GM18508 (cell line): Measurements from ENCODE around the gene SRA1.
"Not testable (repeated sequence)": the region's sequence is repeated elsewhere in the genome, so short reads cannot be mapped to it uniquely, and the experiment has no call there.

Experiments used
- ATAC-seq: cut with Tn5 transposase; IDR thresholded peaks from one replicate; pipeline ENCODE4 v1.9.1; 2021; ENCODE audit warnings: moderate number of reproducible peaks; ENCODE audit not compliant: insufficient read depth, unreplicated experiment

SRA1 gene

DNA sequence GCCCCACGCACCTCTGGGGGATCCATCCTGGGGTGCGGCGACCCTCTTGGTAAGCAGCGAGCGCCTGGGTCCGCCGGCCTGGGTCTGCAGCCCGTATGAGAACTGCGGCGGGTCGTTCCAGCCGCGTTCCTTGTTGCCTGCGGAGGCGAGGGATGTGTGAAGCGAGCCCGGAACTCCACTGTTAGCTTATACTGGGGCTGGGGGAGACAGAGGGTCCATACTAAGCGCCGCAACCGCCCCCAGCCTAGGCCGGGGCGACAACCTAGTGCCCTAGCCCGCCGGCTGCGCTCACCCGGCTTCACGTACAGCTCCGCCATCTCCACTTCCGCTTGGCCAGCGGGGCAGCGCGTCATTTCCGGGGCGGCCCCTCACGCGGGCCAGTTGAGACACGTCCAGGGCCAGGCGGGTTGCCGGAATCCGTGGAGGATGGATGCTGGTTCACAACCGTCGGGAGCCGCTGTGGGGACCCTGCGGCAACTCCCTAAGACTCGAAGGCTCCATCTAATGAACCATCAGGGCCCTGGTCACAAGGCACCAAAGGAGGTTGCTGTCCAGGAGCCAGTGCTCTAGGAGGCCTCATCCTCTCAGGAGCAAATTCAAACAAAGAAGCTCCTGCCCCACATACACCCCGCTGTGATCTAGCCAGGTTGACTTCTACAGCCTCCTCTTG lies at the start of gene SRA1:
Gene SRA1 (minus strand): TSS at position 338 of the 670 bp plus-strand sequence. CDS start 21 bp downstream, at position 317.
- ATAC-seq, result peak; percentile 79

DNA sequence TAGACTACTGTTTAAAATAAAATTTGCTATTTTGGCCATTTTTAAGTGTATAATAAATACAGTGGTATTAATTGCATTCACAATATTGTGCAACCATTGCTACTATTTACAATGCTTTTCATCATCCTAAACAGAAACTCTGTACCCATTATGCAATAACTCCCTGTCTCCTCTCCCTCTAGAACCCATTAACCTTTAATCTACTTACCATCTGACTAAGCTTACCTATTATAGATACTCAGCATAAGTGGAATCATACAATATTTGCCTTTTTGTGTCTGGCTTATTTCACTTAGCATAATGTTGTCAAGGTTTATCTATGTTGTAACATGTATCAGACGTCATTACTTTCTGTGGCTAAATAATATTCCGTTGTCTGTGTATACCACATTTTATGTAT lies 49.8 kb upstream of the SRA1 start:
- ATAC-seq, result no peak

DNA sequence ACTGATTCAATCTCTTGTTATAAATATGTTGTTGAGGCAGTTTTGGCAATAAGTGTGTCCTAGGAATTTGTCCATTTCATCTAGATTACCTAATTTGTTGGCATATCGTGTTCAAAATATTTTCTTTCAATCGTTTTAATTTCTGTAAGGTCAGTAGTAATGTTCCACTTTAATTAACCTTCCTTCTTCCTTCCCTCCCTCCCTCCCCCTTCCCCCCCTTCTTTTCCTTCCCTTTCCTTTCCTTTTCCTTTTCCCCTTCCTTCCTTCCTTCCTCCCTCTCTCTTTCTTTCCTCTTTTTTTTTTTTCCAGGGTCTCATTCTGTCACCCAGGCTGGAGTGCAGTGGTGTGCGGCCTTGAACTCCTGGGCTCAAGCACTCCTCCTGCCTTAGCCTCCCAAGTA lies 48.6 kb upstream of the SRA1 start:
- ATAC-seq, result no peak

DNA sequence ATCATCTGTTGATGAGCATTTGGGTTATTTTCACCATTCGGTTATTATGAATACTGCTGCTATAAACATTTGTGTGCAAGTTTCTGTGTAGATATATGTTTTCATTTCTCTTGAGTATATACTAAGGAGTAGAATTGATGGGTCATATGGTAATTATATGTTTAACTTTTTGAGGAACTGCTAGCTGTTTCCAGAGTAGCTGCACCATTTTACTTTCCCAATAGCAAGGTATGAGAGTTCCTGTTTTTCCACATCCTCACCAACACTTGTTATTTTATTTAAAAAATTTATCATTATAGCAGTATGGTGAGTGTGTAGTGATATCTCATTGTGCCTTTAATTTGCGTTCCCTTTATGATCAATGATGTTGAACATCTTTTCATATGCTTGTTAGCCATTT lies 46.5 kb upstream of the SRA1 start:
- no peak for ATAC-seq

DNA sequence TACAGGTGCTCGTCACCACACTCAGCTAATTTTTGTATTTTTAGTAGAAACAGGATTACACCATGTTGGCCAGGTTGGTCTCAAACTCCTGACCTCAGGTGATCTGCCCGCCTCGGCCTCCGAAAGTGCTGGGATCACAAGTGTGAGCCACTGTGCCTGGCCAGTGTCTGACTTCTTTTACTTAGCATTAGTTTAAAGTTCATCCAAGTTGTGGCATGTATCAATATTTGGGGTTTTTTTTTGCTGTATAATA lies 46.1 kb upstream of the SRA1 start:
- not testable (repeated sequence) for ATAC-seq

DNA sequence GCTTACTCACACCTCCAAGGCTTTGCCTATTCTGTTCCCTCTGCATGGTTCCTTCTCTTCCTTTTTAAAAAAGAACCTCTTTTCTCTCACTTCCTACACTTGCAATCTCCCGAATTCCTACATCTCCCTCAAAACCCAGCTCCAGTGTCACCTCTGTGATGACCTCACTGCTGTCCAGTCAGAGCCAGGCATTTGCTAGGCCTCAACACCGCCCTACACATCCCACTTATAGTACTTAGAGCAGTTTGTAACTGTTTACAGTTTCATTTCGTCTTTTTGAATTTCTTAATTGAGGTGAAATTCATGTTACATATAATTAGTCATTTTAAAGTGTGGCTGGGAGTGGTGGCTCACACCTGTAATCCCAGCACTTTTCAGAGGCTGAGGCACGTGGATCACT lies 44.9 kb upstream of the SRA1 start:
- no peak for ATAC-seq

DNA sequence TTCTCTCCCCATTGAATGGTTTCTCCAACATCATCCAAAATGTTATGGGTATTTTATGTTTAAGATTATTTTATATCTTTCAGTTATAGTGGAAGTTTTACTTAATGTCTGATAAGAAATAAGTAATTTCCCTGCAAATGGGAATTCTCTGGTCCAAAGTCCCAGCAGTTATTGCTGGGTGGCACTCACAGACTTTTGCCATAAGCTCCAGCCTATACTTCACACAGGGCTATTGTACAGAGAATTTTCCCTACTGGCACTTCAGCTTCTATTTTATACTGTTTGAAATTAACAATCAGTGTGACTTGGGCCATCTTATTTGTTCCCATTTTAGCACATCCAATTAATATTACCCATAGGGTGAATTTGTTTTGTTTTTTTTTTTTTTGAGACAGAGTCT lies 42.8 kb upstream of the SRA1 start:
- no peak for ATAC-seq

DNA sequence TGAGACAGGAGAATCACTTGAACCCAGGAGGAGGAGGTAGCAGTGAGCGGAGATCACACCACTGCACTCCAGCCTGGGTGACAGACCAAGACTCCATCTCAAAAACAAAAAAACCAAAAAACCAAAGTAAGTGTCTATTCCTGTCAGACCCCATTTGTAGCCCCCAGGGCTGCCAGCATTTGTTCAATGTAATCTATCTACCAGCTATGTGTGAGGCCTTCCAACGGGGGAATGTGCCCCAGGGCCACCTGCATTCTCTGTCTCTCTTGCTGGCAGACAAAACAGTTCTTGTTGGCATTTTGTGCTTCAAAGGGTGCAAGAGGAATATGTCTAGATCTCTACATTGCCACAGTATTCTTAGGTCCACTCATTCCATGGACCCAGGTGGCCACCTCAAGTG lies 41.6 kb upstream of the SRA1 start:
- ATAC-seq, result no peak

DNA sequence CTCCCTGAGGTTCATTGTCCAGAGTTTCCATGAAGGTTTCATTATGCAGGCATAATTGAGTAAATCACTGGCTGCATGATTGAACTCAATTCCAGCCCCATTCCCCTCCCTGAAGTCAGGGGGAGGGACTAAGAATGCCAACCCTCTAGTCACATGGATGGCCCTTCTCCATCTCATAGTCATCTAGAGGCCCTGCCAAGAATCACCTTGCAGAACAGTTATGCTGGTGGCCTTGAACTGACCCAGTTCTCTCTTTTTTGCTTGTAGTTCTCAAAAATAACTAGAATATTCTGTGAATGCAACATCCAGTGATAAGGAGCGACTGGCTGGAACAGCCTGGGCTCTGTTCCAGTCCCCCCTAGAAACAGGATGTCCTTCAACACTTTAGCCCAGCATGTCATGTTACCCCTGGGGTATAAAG lies 39.1 kb upstream of the SRA1 start:
- ATAC-seq, result no peak

DNA sequence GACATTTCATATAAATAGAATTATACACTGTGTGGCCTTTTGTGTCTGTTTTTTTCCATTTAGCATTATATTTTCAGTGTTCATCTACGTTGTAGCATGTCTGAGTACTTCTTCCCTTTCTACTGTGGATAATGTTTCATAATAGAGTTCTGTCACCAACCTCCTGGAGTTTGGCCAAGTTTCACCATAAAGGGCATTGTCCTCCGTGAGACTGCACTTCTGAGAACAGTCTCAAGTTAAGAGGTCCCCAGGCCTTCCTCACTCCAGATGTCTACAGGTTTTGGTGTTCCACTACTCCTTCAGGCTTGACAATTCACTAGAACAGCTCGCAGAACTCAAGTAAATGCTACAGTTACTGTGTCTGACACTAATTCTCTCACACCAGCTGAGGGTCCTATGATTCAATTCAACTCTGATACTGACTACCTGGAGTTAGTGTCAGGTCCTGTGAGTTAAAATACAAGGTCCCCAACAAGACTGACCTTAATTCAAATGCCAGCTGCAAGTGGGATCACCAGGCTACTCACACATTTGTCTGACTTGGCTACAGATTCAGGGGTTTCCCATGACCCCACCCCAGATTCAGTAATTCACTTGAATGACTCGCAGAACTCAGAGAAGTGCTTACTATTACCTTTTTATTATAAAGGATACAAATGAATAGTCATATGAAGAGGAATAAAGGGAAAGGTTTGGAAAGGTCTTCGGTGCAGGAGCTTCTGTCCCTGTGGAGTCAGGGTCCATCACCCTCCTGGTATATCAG lies 38.4 kb upstream of the SRA1 start:
- ATAC-seq, result no peak

DNA sequence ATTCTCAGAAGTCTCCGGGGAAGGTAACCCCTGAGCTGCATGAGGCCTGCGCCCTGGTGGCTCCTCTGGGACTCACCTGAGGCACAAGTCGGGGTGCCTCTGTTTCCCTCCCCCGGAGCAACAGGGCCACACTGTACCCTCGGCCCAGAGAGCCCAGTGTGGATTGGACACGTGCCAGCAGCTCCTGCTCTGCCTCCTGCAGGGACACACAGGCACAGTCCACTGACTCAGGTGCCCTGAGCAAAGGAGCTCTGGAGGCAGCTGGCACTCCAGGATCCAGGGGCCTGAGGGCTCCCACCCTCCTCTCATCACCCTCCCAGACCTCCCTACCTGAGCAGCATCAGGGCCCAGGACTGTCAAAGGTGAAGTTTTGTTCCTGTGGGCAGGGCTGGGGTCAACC lies 36.9 kb upstream of the SRA1 start:
- no peak for ATAC-seq

DNA sequence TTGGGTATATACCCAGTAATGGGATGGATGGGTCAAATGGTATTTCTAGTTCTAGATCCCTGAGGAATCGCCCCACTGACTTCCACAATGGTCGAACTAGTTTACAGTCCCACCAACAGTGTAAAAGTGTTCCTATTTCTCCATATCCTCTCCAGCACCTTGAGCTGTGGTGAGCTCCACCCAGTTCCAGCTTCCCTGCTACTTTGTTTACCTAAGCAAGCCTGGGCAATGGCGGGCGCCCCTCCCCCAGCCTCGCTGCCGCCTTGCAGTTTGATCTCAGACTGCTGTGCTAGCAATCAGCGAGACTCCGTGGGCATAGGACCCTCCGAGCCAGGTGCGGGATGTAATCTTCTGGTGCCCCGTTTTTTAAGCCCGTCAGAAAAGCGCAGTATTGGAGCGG lies 35.8 kb upstream of the SRA1 start:
- not testable (repeated sequence) for ATAC-seq

DNA sequence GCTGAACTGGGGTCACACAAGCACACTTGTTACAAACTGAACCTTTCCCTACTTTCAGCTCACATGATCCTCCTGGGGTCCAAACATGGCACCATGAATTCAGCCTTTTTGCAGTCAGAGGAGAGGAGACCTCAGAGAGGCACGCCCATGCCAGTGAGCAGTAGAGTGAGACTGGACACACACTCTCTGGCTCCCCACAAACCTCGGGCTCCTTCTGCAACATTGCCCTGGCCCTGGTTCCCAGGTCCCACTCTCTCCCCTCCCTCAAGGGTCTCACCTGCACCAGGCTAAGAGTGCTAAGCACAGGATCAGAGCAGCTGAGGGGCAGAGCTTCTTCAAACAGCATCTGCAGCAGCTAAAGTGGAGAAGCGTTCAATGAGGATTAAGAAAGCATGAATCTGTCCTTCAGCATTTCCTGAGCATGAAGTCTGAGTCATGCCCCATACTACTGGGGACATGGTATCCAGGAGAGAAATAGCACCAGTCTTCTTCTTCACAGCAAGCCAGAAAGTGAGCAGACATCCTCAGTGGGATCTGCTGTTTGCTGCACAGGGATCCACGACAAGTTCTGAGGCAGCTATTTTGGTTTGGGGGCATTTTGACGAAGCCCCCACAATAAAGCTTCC lies 34.6 kb upstream of the SRA1 start:
- no peak for ATAC-seq

DNA sequence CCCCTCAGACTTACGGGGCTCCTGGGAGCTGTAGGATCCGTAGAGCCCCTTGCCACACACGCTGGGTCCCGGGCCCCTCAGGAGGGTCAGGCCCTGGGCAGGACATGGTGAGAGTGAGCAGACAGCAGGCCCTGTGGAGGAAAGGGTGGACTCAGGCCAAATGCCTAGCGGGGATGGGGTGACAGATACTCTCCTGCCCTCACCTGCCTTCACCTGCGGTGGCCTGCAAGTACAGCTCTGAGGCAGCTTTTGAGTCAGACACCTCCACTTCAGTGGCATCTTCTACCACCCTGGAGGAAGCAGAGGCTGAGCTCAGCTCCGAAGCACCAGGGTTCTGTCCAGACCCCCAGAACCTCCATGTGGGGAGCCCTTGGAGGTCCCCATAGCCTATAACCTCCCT lies 33.6 kb upstream of the SRA1 start:
- no peak for ATAC-seq

DNA sequence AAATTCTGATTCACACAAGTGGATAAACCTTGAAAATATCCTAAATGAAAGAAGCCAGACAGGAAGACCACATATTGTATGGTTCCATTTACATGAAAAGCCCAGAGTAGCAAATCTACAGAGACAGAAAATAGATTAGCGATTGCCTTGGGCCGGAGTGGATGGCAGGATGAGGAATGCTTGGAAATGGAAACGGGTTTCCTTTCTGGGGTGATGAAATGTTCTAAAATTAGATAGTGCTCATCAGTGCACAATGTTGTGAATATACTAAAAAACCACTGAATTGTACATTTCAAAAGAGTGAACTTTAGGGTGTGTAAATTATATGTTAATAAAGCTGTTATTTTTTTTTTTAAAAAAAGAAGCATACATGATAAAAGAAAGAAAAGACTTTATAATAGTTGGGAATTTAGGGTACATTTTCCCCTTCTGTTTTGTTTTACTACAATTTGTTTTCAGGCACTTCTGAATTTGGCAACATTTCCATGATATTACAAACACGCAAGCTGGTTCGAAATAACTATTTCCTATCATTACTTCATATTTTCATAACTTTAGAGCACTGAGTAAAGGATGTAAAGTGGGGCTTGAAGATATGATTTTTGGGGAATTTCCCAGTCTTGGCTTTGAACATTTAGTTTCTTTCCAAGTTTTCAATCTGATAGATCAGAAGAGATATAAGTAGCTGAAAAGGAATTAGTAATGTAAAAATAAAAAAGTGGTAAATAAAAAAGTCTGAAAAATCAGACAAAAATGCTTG lies 31.2 kb upstream of the SRA1 start:
- no peak for ATAC-seq

DNA sequence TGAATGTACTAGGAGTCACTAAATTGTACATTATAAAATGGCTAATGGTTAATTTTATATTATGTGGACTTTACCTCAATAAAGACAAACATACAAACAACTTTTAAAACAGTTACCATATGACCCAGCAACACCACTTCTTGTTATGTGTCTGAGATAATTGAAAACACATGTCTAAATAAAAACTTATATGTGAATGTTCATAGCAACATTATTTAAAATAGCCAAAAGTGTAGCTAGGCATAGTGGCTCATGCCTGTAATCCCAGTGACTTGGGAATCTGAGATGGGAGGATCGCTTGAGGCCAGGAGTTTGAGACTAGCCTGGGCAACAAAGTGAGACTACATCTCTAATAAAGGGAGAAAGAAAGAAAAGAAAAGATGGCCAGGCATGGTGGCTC lies 30.2 kb upstream of the SRA1 start:
- ATAC-seq, result no peak

DNA sequence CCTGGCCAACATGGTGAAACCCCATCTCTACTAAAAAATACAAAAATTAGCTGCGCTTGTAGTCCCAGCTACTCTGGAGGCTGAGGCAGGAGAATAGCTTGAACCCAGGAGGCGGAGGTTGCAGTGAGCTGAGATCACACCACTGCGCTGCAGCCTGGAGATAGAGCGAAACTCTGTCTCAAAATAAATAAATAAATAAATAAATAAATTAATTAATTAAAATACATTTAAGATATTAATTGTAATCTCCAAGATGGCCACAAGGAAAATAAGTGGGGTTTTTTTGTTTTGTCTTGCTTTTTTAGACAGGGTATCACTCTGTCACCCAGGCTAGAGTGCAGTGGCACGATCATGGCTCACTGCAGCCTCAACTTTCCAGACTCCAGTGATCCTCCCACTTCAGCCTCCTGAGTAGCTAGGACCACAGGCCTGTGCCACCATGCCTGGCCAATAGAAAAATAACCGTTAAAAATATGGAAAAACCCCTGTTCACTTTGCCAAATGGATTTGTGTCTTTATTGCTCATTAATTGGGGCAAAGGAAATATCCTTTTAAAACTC lies 22.0 kb upstream of the SRA1 start:
- ATAC-seq, result not testable (repeated sequence)

DNA sequence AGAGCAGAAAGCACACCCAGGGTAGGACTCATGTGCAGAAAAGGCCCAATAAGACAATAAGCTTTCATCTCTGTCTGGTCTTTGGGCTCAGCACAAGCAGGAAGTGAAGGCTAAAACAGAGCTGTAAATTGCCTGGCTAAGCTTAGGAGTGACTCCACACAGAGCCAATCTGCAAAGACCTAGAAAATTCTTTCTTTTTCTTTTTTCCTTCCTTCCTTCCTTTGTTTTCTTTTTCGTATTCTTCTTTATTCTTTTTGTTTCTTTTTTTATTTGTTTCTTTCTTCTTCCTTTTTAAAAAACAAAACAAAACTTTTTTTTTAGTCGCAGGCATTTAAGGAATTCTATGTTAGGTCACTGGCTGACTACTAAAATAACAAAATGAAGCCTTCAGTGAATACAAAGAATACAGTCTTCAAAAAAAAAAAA lies 19.5 kb upstream of the SRA1 start:
- ATAC-seq, result no peak

DNA sequence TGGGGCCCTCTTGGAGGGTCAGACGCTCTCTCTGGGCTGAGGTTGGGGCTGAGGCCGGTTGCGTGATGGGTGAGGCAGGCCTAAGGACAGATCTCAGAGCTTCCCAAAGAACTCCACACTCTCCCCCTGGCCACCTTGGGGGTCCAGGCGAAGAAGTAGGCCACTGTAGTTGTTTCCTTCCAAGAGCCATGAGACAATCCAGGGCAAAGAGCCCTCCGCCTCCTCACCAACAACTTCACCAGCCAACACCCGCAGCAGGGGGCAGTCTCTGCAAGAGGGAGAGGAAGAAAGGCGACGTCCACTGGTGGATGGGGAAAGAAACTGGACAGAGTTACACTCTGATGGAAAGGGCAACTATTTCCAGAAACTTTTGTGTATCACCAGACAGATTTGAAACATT lies 18.0 kb upstream of the SRA1 start:
- no peak for ATAC-seq

DNA sequence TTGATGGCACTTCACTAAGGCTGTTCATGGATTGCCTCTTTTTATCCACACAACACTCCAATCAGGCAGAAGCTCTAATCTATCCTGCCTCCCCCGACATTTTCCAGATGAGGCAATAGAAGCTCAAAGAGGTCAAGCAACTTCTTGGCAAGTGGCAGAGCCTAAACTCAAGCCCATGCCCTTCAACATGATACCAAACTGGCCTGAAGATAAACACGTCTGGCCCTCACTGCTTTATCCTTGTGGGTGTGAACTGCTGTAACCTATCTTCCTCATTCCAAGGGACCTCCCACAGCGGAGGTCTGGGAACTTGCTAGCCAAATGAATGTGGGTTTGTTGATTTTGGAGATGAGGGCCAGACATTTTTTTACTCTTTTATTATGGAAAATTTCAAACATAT lies 16.9 kb upstream of the SRA1 start:
- no peak for ATAC-seq

DNA sequence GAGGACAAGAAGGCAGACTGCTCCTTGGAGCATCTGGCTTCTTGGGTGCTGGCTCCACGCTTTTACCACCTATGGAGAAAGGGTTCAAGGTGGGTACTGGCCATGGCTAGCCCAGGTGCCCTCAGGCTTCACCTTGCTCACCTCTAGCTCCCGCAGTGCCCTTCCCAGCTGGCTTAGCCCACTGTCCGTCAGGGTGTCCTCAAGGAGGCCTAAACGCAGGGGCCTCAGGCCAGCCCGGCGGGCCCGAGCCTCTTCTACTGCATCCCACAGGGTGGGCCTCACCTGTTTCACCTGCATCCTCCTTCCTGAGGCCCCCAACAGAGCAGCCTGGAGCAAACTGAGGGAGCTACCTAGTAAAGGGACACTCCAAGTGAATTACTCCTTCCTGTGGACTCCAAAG lies 16.4 kb upstream of the SRA1 start:
- ATAC-seq, result no peak
